ENCODE measurements around the gene HCST.

HCST gene

GRCh38 chr19:35931161-35931873 lies 29.0 kb downstream of the HCST start:
- peak; percentile 99 for DNase-seq
- peak; percentile 93 for TF ChIP-seq CTCF (IDR thresholded peaks at IDR 0.05; ENCODE audit: low read depth, low read length)
- peak overlapping the region; percentile 37 for H3K4me3 ChIP-seq (ENCODE audit: low read depth, low read length)
- no peaks in the 10 kb centered on the region for H3K27me3 ChIP-seq (ENCODE audit: insufficient read depth, low read depth, severe bottlenecking)
- no peaks in the 10 kb centered on the region for H3K36me3 ChIP-seq
- H3K27ac ChIP-seq, result peak overlapping the region; percentile 75
- H3K9me3 ChIP-seq (ENCODE audit: severe bottlenecking), result no peaks in the 10 kb centered on the region

GRCh38 chr19:35931874-35932202 lies 29.5 kb downstream of the HCST start:
- H3K4me3 ChIP-seq (ENCODE audit: low read depth, low read length), result no peak overlapping the region
- no peak for TF ChIP-seq CTCF (IDR thresholded peaks at IDR 0.05; ENCODE audit: low read depth, low read length)
- no peaks in the 10 kb centered on the region for H3K27me3 ChIP-seq (ENCODE audit: insufficient read depth, low read depth, severe bottlenecking)
- H3K36me3 ChIP-seq, result no peaks in the 10 kb centered on the region
- no peak for DNase-seq
- H3K27ac ChIP-seq, result no peak overlapping the region
- H3K9me3 ChIP-seq (ENCODE audit: severe bottlenecking), result no peaks in the 10 kb centered on the region

GRCh38 chr19:35932291-35932936 lies 30.1 kb downstream of the HCST start:
- no peak overlapping the region for H3K4me3 ChIP-seq (ENCODE audit: low read depth, low read length)

GRCh38 chr19:35935911-35936737 lies 33.8 kb downstream of the HCST start, which contains the start of gene LRFN3:
Gene LRFN3, plus strand, starts transcription at chr19:35936374. Its CDS starts 3,052 bp downstream, at chr19:35939426.
- peak; percentile 89 for DNase-seq
- Histone ChIP-seq H3K27ac (peak within 1 kb of the TSS; percentile 72), H3K9me3 (ENCODE audit: severe bottlenecking) (no peaks in the 10 kb centered on the region), H3K36me3 (peaks cover 25% of the 10 kb centered on the region), H3K27me3 (ENCODE audit: insufficient read depth, low read depth, severe bottlenecking) (no peaks in the 10 kb centered on the region), H3K4me3 (ENCODE audit: low read depth, low read length) (peak within 1 kb of the TSS; percentile 53)
- no peak for TF ChIP-seq CTCF (IDR thresholded peaks at IDR 0.05; ENCODE audit: low read depth, low read length)

More at GRCh38 chr19:35932291-35932936, 30.1 kb downstream of the HCST start:
- no peak for TF ChIP-seq CTCF (IDR thresholded peaks at IDR 0.05; ENCODE audit: low read depth, low read length)
- no peak for DNase-seq
- Histone ChIP-seq H3K36me3 (no peaks in the 10 kb centered on the region; the same call in 1 of the 2 replicates), H3K27ac (no peak overlapping the region), H3K27me3 (ENCODE audit: insufficient read depth, low read depth, severe bottlenecking) (no peaks in the 10 kb centered on the region), H3K9me3 (ENCODE audit: severe bottlenecking) (no peaks in the 10 kb centered on the region)

GRCh38 chr19:35936738-35937268 lies 34.5 kb downstream of the HCST start:
- no peak for TF ChIP-seq CTCF (IDR thresholded peaks at IDR 0.05; ENCODE audit: low read depth, low read length)
- H3K36me3 ChIP-seq, result peaks cover 31% of the 10 kb centered on the region
- peak overlapping the region; percentile 53 for H3K4me3 ChIP-seq (ENCODE audit: low read depth, low read length)
- DNase-seq, result no peak
- peak overlapping the region; percentile 49 for H3K27ac ChIP-seq
- no peaks in the 10 kb centered on the region for H3K27me3 ChIP-seq (ENCODE audit: insufficient read depth, low read depth, severe bottlenecking)
- no peaks in the 10 kb centered on the region for H3K9me3 ChIP-seq (ENCODE audit: severe bottlenecking)
